Hippocampal formation (tissue), 2 donors: Measurements from ENCODE around the gene DOK5.

ENCODE experiments used
- DNase-seq, 2 donors: peaks; one replicate each; lab custom pipeline; 2025; lab: John Stamatoyannopoulos, UW

The DOK5 gene

GRCh38 chr20:54648421-54649142 lies 173.2 kb downstream of the DOK5 start:
- no peak for DNase-seq

- DNase-seq = peak; percentile 59 to 77
Observed at GRCh38 chr20:54649511-54649962, 174.1 kb downstream of the DOK5 start.

GRCh38 chr20:54650052-54650719 lies 174.8 kb downstream of the DOK5 start:
- DNase-seq = no peak

- DNase-seq = no peak
Observed at GRCh38 chr20:54651252-54651651, 175.9 kb downstream of the DOK5 start.

GRCh38 chr20:54654450-54654849 lies 179.1 kb downstream of the DOK5 start:
- no peak for DNase-seq

- no peak for DNase-seq
Observed at GRCh38 chr20:54657268-54657826, 182.0 kb downstream of the DOK5 start.

- no peak for DNase-seq
Observed at GRCh38 chr20:54658525-54658924, 183.1 kb downstream of the DOK5 start.

- DNase-seq = no peak
Observed at GRCh38 chr20:54661265-54661664, 185.9 kb downstream of the DOK5 start.

GRCh38 chr20:54661880-54662465 lies 186.6 kb downstream of the DOK5 start:
- DNase-seq = no peak

- no peak for DNase-seq
Observed at GRCh38 chr20:54665812-54666211, 190.4 kb downstream of the DOK5 start.

- no peak for DNase-seq
Observed at GRCh38 chr20:54668271-54669039, 193.1 kb downstream of the DOK5 start.

- no peak for DNase-seq
Observed at GRCh38 chr20:54669040-54669363, 193.6 kb downstream of the DOK5 start.

GRCh38 chr20:54678253-54678652 lies 202.9 kb downstream of the DOK5 start:
- no peak for DNase-seq

- DNase-seq = no peak
Observed at GRCh38 chr20:54680439-54680838, 205.0 kb downstream of the DOK5 start.

GRCh38 chr20:54680872-54681619 lies 205.7 kb downstream of the DOK5 start:
- no peak for DNase-seq

GRCh38 chr20:54681869-54682268 lies 206.5 kb downstream of the DOK5 start:
- DNase-seq = no peak

- DNase-seq = no peak
Observed at GRCh38 chr20:54688476-54688875, 213.1 kb downstream of the DOK5 start.

GRCh38 chr20:54690323-54690722 lies 214.9 kb downstream of the DOK5 start:
- DNase-seq = no peak

GRCh38 chr20:54691327-54691726 lies 215.9 kb downstream of the DOK5 start:
- no peak for DNase-seq

GRCh38 chr20:54692168-54692887 lies 216.9 kb downstream of the DOK5 start:
- DNase-seq = no peak

- no peak for DNase-seq
Observed at GRCh38 chr20:54694516-54694915, 219.1 kb downstream of the DOK5 start.
